ENCODE results near the gene FBXW12. TPM values are rescaled to one million over a fixed set of nuclear protein-coding genes. Genes with fewer than 3 reads are reported as not detected.

The FBXW12 gene
- total RNA-seq, 4 donors from 2014 or later = not detected

- TF ChIP-seq CTCF (IDR thresholded peaks at IDR 0.05) (no peak), POLR2A (IDR thresholded peaks at IDR 0.05) (no peak)
- intact Hi-C loops (cut with DNase I; ENCODE audit: low total_unique reads) = no loop called here
- 74 to 79% methylated on average over 4 of the region's 4 CpGs for WGBS, 2 donors
- DNase-seq (ENCODE audit: low spot score in 2 of 2) = no peak
- no peak overlapping the region for H3K4me3 ChIP-seq (ENCODE audit: low read depth, poor library complexity, severe bottlenecking)
These were observed 18.0 kb upstream of the FBXW12 start for GRCh38 chr3:48353987-48354386.

- DNase-seq (ENCODE audit: low spot score in 2 of 2) = no peak
- no peak for TF ChIP-seq CTCF (IDR thresholded peaks at IDR 0.05)
- no peak for TF ChIP-seq POLR2A (IDR thresholded peaks at IDR 0.05)
- no peak overlapping the region for H3K4me3 ChIP-seq (ENCODE audit: low read depth, poor library complexity, severe bottlenecking)
- WGBS, 2 donors = 60 to 76% methylated on average over 1 of the region's 1 CpG
- intact Hi-C loops (cut with DNase I; ENCODE audit: low total_unique reads) = no loop called here
These were observed 15.6 kb upstream of the FBXW12 start for GRCh38 chr3:48356419-48356818.

GRCh38 chr3:48361928-48362327 lies 10.1 kb upstream of the FBXW12 start:
- no peak for DNase-seq (ENCODE audit: low spot score in 2 of 2)
- no peak overlapping the region for H3K4me3 ChIP-seq (ENCODE audit: low read depth, poor library complexity, severe bottlenecking)
- intact Hi-C loops (cut with DNase I; ENCODE audit: low total_unique reads) = no loop called here
- TF ChIP-seq CTCF (IDR thresholded peaks at IDR 0.05) (no peak), POLR2A (IDR thresholded peaks at IDR 0.05) (no peak)

GRCh38 chr3:48364840-48365239 lies 7.2 kb upstream of the FBXW12 start:
- TF ChIP-seq CTCF (IDR thresholded peaks at IDR 0.05) = no peak
- no peak for TF ChIP-seq POLR2A (IDR thresholded peaks at IDR 0.05)
- no peak overlapping the region for H3K4me3 ChIP-seq (ENCODE audit: low read depth, poor library complexity, severe bottlenecking)
- WGBS, 2 donors = 38 to 54% methylated on average over 1 of the region's 1 CpG
- intact Hi-C loops (cut with DNase I; ENCODE audit: low total_unique reads) = no loop called here
- DNase-seq (ENCODE audit: low spot score in 2 of 2) = no peak

GRCh38 chr3:48367201-48367600 lies 4.8 kb upstream of the FBXW12 start:
- H3K4me3 ChIP-seq (ENCODE audit: low read depth, poor library complexity, severe bottlenecking) = no peak overlapping the region
- intact Hi-C loops (cut with DNase I; ENCODE audit: low total_unique reads) = no loop called here
- no peak for DNase-seq (ENCODE audit: low spot score in 2 of 2)
- TF ChIP-seq CTCF (IDR thresholded peaks at IDR 0.05) (no peak), POLR2A (IDR thresholded peaks at IDR 0.05) (no peak)

GRCh38 chr3:48369693-48370332 lies 2.2 kb upstream of the FBXW12 start:
- intact Hi-C loops (cut with DNase I; ENCODE audit: low total_unique reads) = no loop called here
- TF ChIP-seq POLR2A (IDR thresholded peaks at IDR 0.05) (no peak), CTCF (IDR thresholded peaks at IDR 0.05) (no peak)
- DNase-seq (ENCODE audit: low spot score in 2 of 2) = no peak
- WGBS, 2 donors = 66 to 74% methylated on average over 7 of the region's 7 CpGs
- H3K4me3 ChIP-seq (ENCODE audit: low read depth, poor library complexity, severe bottlenecking) = no peak overlapping the region

Data from lower leg skin (tissue), 4 donors.